Measurements from ENCODE around the gene COL28A1.

COL28A1 gene

GRCh38 chr7:7428806-7429205 is 106.9 kb downstream of the COL28A1 start:
- Histone ChIP-seq H3K27me3 (replicated peaks; ENCODE audit: control insufficient read depth, insufficient read depth, low read length) (peaks cover 2% of the 10 kb centered on the region; the same call in 1 of the 2 replicates), H3K4me3 (replicated peaks; ENCODE audit: low read depth, low read length) (no peak overlapping the region), H3K36me3 (ENCODE audit: control insufficient read depth, insufficient read depth, low read length) (no peaks in the 10 kb centered on the region)
- no peak for DNase-seq (ENCODE audit: extremely low read depth, insufficient read length)
- no peak for TF ChIP-seq CTCF (IDR thresholded peaks at IDR 0.05; ENCODE audit: insufficient read depth, low read length, poor library complexity, severe bottlenecking)

DNA sequence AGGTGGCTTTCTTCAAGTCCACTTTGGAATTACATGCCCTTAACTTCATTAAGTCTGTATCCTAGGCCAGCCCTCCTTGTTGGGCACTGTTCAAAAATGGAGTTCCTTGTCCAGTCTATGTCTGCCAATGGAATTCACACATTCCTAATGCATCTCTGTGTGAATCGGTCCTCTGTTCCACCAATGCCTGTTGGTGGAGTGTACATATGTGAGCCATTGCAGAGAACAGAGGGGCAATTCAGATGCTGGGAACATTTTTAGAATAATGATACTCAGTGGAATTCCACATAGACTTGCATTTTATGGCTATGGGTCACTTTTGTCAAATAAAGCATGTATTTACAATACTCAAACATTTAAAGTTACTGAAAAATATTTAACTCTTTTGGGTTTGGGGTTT is 108.3 kb downstream of the COL28A1 start:
- Histone ChIP-seq H3K36me3 (ENCODE audit: control insufficient read depth, insufficient read depth, low read length) (no peaks in the 10 kb centered on the region), H3K27me3 (replicated peaks; ENCODE audit: control insufficient read depth, insufficient read depth, low read length) (peaks cover 2% of the 10 kb centered on the region; the same call in 1 of the 2 replicates), H3K4me3 (replicated peaks; ENCODE audit: low read depth, low read length) (no peak overlapping the region)
- DNase-seq (ENCODE audit: extremely low read depth, insufficient read length) = no peak
- TF ChIP-seq CTCF (IDR thresholded peaks at IDR 0.05; ENCODE audit: insufficient read depth, low read length, poor library complexity, severe bottlenecking) = no peak

- H3K4me3 ChIP-seq (replicated peaks; ENCODE audit: low read depth, low read length) = no peak overlapping the region
- no peak for DNase-seq (ENCODE audit: extremely low read depth, insufficient read length)
- TF ChIP-seq CTCF (IDR thresholded peaks at IDR 0.05; ENCODE audit: insufficient read depth, low read length, poor library complexity, severe bottlenecking) = no peak
- peaks cover 2% of the 10 kb centered on the region; the same call in 1 of the 2 replicates for H3K27me3 ChIP-seq (replicated peaks; ENCODE audit: control insufficient read depth, insufficient read depth, low read length)
- no peaks in the 10 kb centered on the region for H3K36me3 ChIP-seq (ENCODE audit: control insufficient read depth, insufficient read depth, low read length)
Measured at GRCh38 chr7:7426676-7427075, 109.0 kb downstream of the COL28A1 start.

GRCh38 chr7:7425321-7425720 is 110.4 kb downstream of the COL28A1 start:
- no peak for DNase-seq (ENCODE audit: extremely low read depth, insufficient read length)
- no peak for TF ChIP-seq CTCF (IDR thresholded peaks at IDR 0.05; ENCODE audit: insufficient read depth, low read length, poor library complexity, severe bottlenecking)
- Histone ChIP-seq H3K36me3 (ENCODE audit: control insufficient read depth, insufficient read depth, low read length) (no peaks in the 10 kb centered on the region), H3K4me3 (replicated peaks; ENCODE audit: low read depth, low read length) (no peak overlapping the region), H3K27me3 (replicated peaks; ENCODE audit: control insufficient read depth, insufficient read depth, low read length) (peaks cover 2% of the 10 kb centered on the region; the same call in 1 of the 2 replicates)

DNA sequence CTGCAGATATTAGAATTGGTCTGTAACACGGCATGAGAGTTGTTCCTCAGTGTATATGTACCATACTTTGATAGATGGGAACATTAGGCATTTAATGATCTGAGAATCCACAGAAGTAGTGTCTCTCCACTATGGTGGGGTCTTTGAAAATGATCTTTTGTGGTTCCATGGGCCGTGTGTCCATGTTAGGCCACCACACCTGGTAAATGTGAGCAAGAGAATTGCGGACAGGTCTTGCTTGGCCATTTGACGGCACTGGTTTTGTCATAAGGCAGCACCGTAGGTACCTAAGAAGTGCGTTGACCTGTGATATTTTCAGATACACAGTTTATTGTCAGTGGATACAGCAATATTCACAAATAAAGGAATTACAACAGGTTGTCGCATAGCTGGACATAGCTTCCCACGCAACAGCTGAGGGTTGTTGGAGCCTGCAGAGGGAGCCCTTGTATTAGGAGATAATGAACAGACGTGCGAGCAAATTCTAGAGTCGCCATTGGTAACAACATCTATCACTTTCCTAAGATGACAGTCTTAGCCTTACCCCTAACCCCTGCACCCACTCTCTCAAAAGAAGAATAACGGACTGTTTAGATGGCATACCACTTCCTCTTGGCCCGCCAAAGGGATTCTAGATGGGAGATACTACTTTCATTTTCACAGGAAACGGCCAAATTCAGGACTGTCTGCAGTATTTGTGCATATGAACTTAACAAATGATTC is 111.4 kb downstream of the COL28A1 start:
- DNase-seq (ENCODE audit: extremely low read depth, insufficient read length) = peak; percentile 10
- peak overlapping the region; percentile 60 for H3K4me3 ChIP-seq (replicated peaks; ENCODE audit: low read depth, low read length)
- TF ChIP-seq CTCF (IDR thresholded peaks at IDR 0.05; ENCODE audit: insufficient read depth, low read length, poor library complexity, severe bottlenecking) = peak; percentile 72
- no peaks in the 10 kb centered on the region for H3K27me3 ChIP-seq (replicated peaks; ENCODE audit: control insufficient read depth, insufficient read depth, low read length)
- no peaks in the 10 kb centered on the region for H3K36me3 ChIP-seq (ENCODE audit: control insufficient read depth, insufficient read depth, low read length)

All from GM06990 (cell line).